GM12801 (cell line): ENCODE results near the gene ADK.

Experiments
- CTCF ChIP-seq: IDR thresholded peaks from one replicate; pipeline ENCODE4 v1.5.1; 2011; ENCODE audit warnings: control low read depth; ENCODE audit not compliant: insufficient read length; ENCODE audit errors: extremely low read depth

Gene ADK

GRCh38 chr10:74111799-74112198 lies 39.2 kb upstream of the ADK start:
- no peak for TF ChIP-seq CTCF

GRCh38 chr10:74113546-74113945 lies 37.5 kb upstream of the ADK start:
- TF ChIP-seq CTCF = no peak

- no peak for TF ChIP-seq CTCF
Observed at GRCh38 chr10:74114041-74114448, 37.0 kb upstream of the ADK start.

GRCh38 chr10:74117738-74118137 lies 33.3 kb upstream of the ADK start:
- no peak for TF ChIP-seq CTCF

GRCh38 chr10:74118804-74119203 lies 32.2 kb upstream of the ADK start:
- no peak for TF ChIP-seq CTCF

- no peak for TF ChIP-seq CTCF
Observed at GRCh38 chr10:74120911-74121310, 30.1 kb upstream of the ADK start.

GRCh38 chr10:74121368-74121767 lies 29.7 kb upstream of the ADK start:
- no peak for TF ChIP-seq CTCF

GRCh38 chr10:74122060-74122459 lies 29.0 kb upstream of the ADK start:
- no peak for TF ChIP-seq CTCF
